T-helper 22 cell (primary cell): ENCODE results near the gene SMR3B.

Experiments
- DNase-seq: peaks from one replicate; pipeline ENCODE4 v3.0.0-alpha.2; 2020; ENCODE audit warnings: low read depth

SMR3B gene

DNA sequence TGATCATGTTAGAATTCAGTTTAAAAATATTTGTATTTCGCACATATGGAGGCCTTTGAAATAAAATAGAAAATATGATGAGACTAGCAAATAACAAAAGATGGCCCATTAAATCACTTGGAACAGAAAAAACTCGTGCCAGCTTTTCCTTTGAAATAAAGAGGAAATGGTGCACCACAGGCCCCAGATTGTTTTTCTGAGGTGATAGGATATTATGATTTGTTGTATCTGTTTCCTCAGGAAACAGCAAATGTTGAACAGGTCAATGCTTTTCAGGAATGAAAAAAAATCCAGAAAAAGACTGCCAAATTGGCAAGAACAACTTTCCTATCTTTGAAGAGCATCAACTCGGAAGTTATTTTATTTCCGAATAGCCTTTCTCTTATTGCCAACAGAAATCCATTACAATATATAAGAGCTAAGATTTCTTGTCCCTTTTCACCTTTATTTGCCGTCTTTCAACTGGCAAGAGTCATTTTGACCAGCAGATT lies at the start of gene SMR3B:
TSS of gene SMR3B (plus strand) at position 441 of the 491 bp plus-strand sequence. CDS start 1,380 bp downstream, outside the sequence.
- no peak for DNase-seq

DNA sequence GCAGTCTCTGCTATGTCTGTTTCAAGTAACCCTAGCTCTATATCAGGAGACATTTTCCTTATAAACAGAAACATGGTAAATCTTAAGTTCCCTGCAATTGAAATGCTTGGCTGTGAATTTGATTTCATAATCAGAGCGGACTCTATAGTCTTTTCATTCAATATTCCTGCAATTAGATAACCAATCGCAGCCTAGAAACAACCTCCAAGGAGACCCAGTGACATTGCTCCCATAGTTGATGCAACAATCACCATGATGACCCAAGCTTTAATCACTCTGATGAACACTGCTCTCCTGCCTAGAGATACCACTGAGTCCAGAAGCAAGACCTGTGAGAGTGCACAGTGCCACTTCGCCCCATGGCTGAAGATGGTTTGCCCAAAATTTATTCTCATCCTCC lies 48.2 kb upstream of the SMR3B start, which contains the start of gene CABS1:
TSS of gene CABS1 (plus strand) at position 301 of the 400 bp plus-strand sequence. CDS start at position 360, 59 bp downstream.
- DNase-seq: no peak

- DNase-seq: no peak
Measured at GRCh38 chr4:70336043-70336442, 46.9 kb upstream of the SMR3B start.

GRCh38 chr4:70337886-70338420 lies 45.0 kb upstream of the SMR3B start:
- DNase-seq: no peak

DNA sequence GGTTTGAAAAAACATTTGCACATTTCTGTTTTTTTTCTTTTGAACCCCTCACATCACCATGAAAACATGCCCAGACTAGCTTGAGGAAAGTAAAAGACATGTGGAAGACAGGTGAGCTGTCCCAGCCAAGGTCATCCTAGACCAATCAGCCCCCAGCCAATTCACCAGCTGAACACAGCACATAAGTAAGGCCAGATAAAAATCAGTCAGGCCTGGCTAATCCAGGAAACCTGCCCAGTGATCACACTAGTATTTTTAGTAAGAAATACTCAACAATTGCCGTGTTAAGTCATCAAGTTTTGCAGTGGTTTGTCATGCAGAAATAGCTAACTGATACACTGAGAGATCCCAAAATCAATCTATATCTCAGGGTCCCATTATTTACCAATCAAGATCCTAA lies 26.7 kb upstream of the SMR3B start:
- DNase-seq: no peak

- DNase-seq: no peak
Measured at GRCh38 chr4:70359115-70359661, 23.7 kb upstream of the SMR3B start.

DNA sequence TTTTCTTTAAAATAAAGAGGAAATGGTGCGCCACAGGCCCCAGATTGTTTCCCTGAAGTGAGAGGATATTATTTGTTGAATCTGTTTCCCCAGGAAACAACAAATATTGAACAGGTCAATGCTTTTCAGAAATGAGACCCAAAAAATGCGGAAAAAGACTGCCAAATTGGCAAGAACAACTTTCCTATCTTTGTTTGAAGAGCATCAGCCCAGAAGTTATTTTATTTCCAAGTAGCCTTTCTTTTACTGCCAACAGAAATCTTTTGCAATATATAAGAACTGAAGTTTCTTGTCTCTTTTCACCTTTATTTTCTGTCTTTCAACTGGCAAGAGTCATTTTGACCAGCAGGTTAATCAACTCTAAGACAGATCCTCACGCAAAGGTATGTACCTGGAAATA lies 22.5 kb upstream of the SMR3B start, which contains the start of gene SMR3A:
TSS of gene SMR3A (plus strand) at position 301 of the 400 bp plus-strand sequence. CDS start 1,356 bp downstream, outside the sequence.
- no peak for DNase-seq

DNA sequence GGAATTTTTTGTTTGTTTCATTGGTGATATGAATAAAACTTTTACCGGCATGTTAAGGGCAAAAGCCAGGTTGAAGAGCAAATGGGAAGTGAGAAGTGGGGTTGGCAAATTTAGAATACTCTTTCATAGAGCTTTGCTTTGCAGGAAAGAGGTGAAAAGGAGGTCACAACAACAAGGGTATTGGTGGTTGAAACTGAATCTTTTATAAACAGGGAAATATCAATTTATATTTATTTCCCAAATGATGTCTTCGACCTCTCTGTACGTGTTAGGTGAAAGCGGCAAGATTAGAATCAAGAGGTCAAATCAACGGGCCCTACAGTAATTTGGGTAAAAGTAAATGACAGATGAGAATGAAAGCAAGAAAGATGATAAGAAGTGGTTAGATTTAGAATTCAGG lies 18.9 kb upstream of the SMR3B start:
- no peak for DNase-seq

DNA sequence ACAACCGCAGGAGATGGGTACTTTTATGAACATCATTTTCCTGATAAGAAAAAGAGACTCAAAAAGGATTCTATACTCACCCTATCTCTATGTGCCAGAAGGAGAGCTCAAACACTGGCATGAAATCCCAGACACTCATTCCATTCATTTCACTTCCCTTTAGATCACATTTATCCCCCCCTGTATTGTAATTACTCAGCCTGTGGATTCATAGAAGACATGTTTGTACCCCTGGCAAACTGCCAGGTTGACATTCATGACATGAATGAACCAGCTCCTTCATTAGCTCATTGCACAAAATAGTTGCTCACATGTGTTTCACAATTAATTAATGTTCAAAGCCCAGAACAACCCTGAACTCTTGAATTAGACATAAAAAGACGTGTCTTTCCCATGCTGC lies 17.5 kb upstream of the SMR3B start:
- no peak for DNase-seq

DNA sequence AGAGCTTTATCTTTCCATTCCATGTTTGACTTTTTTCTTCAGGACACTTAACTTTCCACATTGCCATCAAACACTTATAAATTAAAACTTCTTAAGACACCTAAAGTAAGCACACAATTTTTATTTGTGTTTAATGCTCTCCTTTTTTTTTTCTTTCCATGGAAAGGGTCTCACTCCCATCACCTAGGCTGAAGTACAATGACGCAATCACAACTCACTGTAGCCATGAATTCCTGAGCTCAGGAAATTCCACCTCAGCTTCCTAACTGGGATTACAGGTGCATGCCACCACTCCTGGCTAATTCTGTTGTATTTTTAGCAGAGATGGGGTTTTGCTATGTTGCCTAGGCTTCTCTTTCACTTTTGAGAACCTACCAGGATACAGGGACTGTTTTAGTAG lies 15.1 kb upstream of the SMR3B start:
- DNase-seq: no peak

GRCh38 chr4:70371987-70372386 lies 10.9 kb upstream of the SMR3B start:
- no peak for DNase-seq

GRCh38 chr4:70372760-70373159 lies 10.2 kb upstream of the SMR3B start:
- DNase-seq: no peak

DNA sequence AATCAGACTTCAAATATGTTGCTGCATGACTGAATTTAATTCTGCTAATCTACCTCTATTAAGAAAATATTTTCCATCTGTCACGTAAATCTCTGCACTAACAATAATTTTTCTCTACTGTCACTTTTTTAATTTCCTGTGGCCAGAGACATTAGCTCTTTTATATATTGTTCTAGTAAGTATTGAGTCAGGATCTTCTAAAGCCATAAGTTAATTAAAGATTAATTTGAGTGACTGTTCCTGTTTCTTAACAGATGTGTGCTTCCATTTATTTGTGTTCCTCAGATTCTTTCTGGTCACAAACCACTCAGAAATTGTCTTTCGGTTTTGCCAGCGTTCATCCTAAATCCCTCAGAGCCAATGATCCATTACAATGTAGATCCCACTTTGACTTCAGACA lies 2.4 kb upstream of the SMR3B start:
- DNase-seq: no peak

DNA sequence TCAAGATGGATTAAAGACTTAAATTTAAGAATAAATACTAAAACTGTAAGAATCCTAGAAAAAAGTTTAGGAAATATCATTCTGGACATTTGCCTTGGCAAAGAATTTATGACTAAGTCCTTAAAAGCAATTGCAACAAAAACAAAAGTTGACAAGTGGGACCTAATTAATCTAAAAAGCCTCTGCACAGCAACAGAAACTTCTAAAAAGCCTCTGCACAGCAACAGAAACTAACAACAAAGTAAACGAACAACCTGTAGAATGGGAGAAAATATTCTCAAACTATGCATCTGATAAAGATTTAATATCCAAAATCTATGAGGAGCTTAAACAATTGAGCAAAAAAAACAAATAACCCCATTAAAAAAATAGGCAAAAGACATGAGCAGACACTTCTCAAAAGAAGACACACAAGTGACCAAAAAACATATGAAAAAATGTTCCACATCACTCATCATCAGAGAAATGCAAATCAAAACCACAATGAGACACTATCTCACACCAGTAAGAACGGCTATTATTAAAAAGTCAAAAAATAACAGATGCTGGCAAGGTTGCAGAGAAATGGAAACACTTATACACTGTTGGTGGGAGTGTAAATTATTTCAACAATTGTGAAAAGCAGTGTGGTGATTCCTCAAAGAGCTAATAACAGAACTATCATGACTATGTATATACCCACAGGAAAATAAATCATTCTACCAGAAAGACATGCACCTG lies 9.3 kb downstream of the SMR3B start:
- DNase-seq: no peak

GRCh38 chr4:70397580-70397979 lies 14.6 kb downstream of the SMR3B start, which contains the start of gene OPRPN:
OPRPN (plus strand) TSS chr4:70397940; CDS start chr4:70399286, 1,346 bp downstream.
- no peak for DNase-seq

DNA sequence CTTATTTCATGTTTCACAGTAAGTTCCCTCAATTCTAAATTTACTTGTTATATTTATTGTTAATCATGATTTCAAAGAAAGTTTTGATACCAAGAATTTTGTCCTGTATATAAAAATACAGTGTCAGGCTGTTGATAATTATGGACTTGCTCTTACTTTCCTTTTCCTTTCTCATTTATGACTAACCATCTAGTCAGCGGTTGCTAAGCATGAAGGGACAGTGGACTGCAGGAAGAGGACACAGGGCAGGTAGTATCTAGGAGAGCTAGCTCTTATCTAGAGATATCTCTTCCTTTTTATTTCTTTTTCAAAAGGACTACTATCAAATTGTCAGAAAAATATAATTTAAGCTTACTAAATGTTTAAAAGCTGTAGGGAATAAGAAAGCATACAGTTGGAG lies 16.4 kb downstream of the SMR3B start:
- DNase-seq: no peak

DNA sequence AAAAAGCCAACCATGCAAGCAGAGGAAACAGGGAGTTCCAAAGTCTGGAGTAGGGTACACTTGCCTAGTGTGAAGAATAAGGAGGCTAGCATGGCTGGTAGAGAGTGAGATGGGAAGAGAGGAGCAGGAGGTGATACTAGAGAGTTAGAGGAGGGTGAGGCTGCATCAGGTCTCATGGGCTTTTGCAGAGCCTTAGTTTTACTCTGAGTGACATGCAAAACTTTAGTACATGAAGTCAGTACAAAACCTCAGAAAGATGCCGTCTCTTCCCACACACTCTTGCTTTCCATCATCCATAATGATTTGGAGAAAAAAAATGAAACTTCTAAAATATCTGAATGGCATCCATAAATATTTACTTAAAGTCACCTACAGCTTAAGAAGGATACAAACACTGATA lies 19.8 kb downstream of the SMR3B start:
- no peak for DNase-seq

GRCh38 chr4:70405765-70406164 lies 22.8 kb downstream of the SMR3B start:
- no peak for DNase-seq

DNA sequence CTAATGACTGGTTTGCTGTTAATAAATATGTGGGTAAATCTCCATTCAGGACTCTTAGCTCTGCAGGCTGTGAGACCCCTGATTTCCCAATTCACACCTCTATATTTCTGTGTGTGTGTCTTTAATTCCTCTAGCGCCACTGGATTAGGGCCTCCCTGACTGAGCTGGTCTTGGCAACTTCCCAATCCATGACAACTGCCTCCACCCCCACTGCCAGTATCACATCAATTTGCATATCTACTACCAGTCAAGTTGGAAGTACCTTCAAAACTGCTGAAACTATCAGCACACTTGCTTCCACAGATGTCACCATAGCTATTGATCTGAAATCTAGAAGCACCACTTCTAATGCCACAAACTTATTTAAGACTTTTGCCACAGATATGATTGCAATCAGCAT lies 42.4 kb downstream of the SMR3B start:
- no peak for DNase-seq

DNA sequence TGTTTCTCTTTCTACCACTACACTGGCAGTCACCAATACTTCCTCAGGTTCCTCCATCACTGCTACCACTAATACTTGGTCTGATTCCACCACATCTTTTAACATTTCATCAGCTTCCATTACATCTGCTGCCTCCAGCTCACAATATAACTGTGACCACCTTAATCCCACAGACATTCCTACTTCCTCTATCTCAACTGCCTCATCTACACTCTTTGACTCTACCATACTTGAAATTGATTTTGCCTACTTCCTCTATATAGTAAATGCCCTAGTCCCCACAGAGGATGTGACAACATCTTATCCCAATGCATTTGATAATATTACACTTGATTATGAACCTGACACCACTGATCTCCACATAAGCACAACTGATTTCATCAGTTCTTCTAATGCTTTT lies 43.9 kb downstream of the SMR3B start:
- no peak for DNase-seq

- no peak for DNase-seq
Measured at GRCh38 chr4:70437197-70437596, 54.3 kb downstream of the SMR3B start.
